Measurements from ENCODE around the gene EVL.
"Not testable (repeated sequence)": the region's sequence is repeated elsewhere in the genome, so short reads cannot be mapped to it uniquely, and the experiment has no call there.

EVL gene

GRCh38 chr14:100147181-100147631 is 82.0 kb downstream of the EVL start:
- peak; percentile 26 for DNase-seq (ENCODE audit: low read depth, low spot score)

GRCh38 chr14:100147691-100148464 is 82.7 kb downstream of the EVL start:
- no peak for DNase-seq (ENCODE audit: low read depth, low spot score)

- DNase-seq (ENCODE audit: low read depth, low spot score) = no peak
Measured at GRCh38 chr14:100148837-100149731, 83.9 kb downstream of the EVL start.

GRCh38 chr14:100149851-100150611 is 84.8 kb downstream of the EVL start:
- DNase-seq (ENCODE audit: low read depth, low spot score) = no peak

GRCh38 chr14:100150932-100151587 is 85.8 kb downstream of the EVL start:
- no peak for DNase-seq (ENCODE audit: low read depth, low spot score)

- DNase-seq (ENCODE audit: low read depth, low spot score) = no peak
Measured at GRCh38 chr14:100152091-100152490, 86.9 kb downstream of the EVL start.

GRCh38 chr14:100153560-100153959 is 88.3 kb downstream of the EVL start:
- no peak for DNase-seq (ENCODE audit: low read depth, low spot score)

GRCh38 chr14:100155049-100155621 is 89.9 kb downstream of the EVL start:
- no peak for DNase-seq (ENCODE audit: low read depth, low spot score)

- DNase-seq (ENCODE audit: low read depth, low spot score) = no peak
Measured at GRCh38 chr14:100155756-100156616, 90.8 kb downstream of the EVL start.

GRCh38 chr14:100156776-100157175 is 91.6 kb downstream of the EVL start:
- DNase-seq (ENCODE audit: low read depth, low spot score) = no peak

GRCh38 chr14:100157548-100158232 is 92.5 kb downstream of the EVL start:
- not testable (repeated sequence) for DNase-seq (ENCODE audit: low read depth, low spot score)

GRCh38 chr14:100158566-100159093 is 93.4 kb downstream of the EVL start:
- no peak for DNase-seq (ENCODE audit: low read depth, low spot score)

- no peak for DNase-seq (ENCODE audit: low read depth, low spot score)
Measured at GRCh38 chr14:100159094-100159864, 94.1 kb downstream of the EVL start, which contains the start of gene DEGS2. Gene DEGS2, minus strand, starts transcription at chr14:100159645. Its CDS starts 58 bp downstream, at chr14:100159587.

GRCh38 chr14:100159865-100160533 is 94.8 kb downstream of the EVL start:
- no peak for DNase-seq (ENCODE audit: low read depth, low spot score)

GRCh38 chr14:100160534-100160916 is 95.3 kb downstream of the EVL start:
- no peak for DNase-seq (ENCODE audit: low read depth, low spot score)

GRCh38 chr14:100165376-100165775 is 100.2 kb downstream of the EVL start:
- DNase-seq (ENCODE audit: low read depth, low spot score) = no peak

GRCh38 chr14:100165831-100166440 is 100.7 kb downstream of the EVL start:
- DNase-seq (ENCODE audit: low read depth, low spot score) = no peak
